K562 (cell line): ENCODE results near the gene ABI2. TPM values are rescaled to one million over a fixed set of nuclear protein-coding genes. Genes with fewer than 3 reads are reported as not detected.

Source experiments
- ATAC-seq: fragments of 200-7000 bp; cut with Tn5 transposase; 3 replicates; pipeline ENCODE4 v1.9.1; 2020; ENCODE audit warnings: moderate library complexity
- BruUV-seq: library from RNA; stranded (reverse); fragments of 400-500 nt; replicated peaks from 2 replicates; lab custom pipeline; 2021; lab: Mats Ljungman, UMichigan
- CTCF ChIA-PET: fragments of 300-600 bp; formaldehyde crosslinking; extraction: SDS; loops from one replicate; lab custom pipeline; 2021; ENCODE audit warnings: low intra/inter-chr PET ratio; lab: Yijun Ruan, JAX
- POLR2A ChIA-PET: fragments of 300-600, 350-650 bp; sonication (Branson Sonifier 250); formaldehyde crosslinking; extraction: SDS; loops from one replicate; lab custom pipeline; 2021; ENCODE audit warnings: antibody characterized with exemption, inconsistent platforms; lab: Yijun Ruan, JAX
- DNase-seq, 4 experiments: peaks; one replicate each; pipeline versions ENCODE4 v3.0.0 to v3.0.0-alpha.2; 2011 to 2018; ENCODE audit warnings: low spot score in 3 of 4, mixed read lengths in 3 of 4; ENCODE audit errors: extremely low read depth in 1 of 4
- FAIRE-seq: peaks from 2 replicates; lab custom pipeline; 2011; peaks lifted over from hg19 to GRCh38; lab: Jason Lieb, UNC
- H2AFZ ChIP-seq: 2 replicates; pipeline ENCODE4 v1.6.0; 2011; ENCODE audit warnings: low read depth, low read length, control low read depth, inconsistent platforms
- H3K27ac ChIP-seq: fragments of 200-600 bp; 3 replicates; pipeline ENCODE4 v1.8.0; 2011; ENCODE audit warnings: low read depth, mild to moderate bottlenecking, control low read depth, inconsistent platforms, low read length, moderate library complexity, mixed read lengths; ENCODE audit errors: extremely low read depth
- H3K27me3 ChIP-seq, 2 experiments: fragments of 300-600 bp in 1 of 2; 2 replicates in 1 of 2; 3 replicates in 1 of 2; pipeline versions ENCODE4 v1.6.0 to v1.8.0; 2011; ENCODE audit warnings: inconsistent platforms in 2 of 2, low read length in 2 of 2, mild to moderate bottlenecking in 1 of 2, mixed read lengths in 1 of 2, moderate library complexity in 1 of 2; ENCODE audit not compliant: control insufficient read depth in 2 of 2, insufficient read depth in 2 of 2
- H3K36me3 ChIP-seq: fragments of 300-600 bp; 3 replicates; pipeline ENCODE4 v1.8.0; 2011; ENCODE audit warnings: mild to moderate bottlenecking, low read length, inconsistent platforms; ENCODE audit not compliant: control insufficient read depth, insufficient read depth
- H3K4me1 ChIP-seq, 2 experiments: fragments of 200-600 bp in 1 of 2; replicated peaks in 1 of 2; 2 replicates in 1 of 2; 3 replicates in 1 of 2; pipeline versions ENCODE4 v1.5.1 to v1.8.0; 2011; ENCODE audit warnings: inconsistent platforms in 2 of 2, low read length in 2 of 2, mild to moderate bottlenecking in 1 of 2, mixed read lengths in 1 of 2, moderate library complexity in 1 of 2; ENCODE audit not compliant: control insufficient read depth in 2 of 2, insufficient read depth in 2 of 2
- H3K4me2 ChIP-seq: 2 replicates; pipeline ENCODE4 v1.6.1; 2011; ENCODE audit warnings: low read length, control low read depth, inconsistent platforms, mixed read lengths; ENCODE audit not compliant: insufficient read depth
- H3K4me3 ChIP-seq: fragments of 200-600 bp; sonication (generic), shearing (Covaris generic); 2 replicates; pipeline ENCODE4 v1.5.1; 2016; ENCODE audit warnings: control low read depth, inconsistent platforms
- H3K79me2 ChIP-seq: fragments of 200-600 bp; 3 replicates; pipeline ENCODE4 v1.8.0; 2011; ENCODE audit warnings: low read length, inconsistent platforms; ENCODE audit not compliant: control insufficient read depth, insufficient read depth
- H3K9ac ChIP-seq, 2 experiments: 2 replicates each; pipeline versions ENCODE4 v1.6.0 to v1.6.1; 2011; ENCODE audit warnings: low read depth in 2 of 2, low read length in 2 of 2, control low read depth in 1 of 2, inconsistent platforms in 1 of 2, mild to moderate bottlenecking in 1 of 2, mixed read lengths in 1 of 2; ENCODE audit not compliant: insufficient read depth in 1 of 2
- H3K9me1 ChIP-seq: one replicate; pipeline ENCODE4 v1.6.0; 2011; ENCODE audit warnings: inconsistent platforms, mild to moderate bottlenecking, low read length, moderate library complexity; ENCODE audit not compliant: control insufficient read depth, insufficient read depth
- H3K9me3 ChIP-seq: replicated peaks from 2 replicates; pipeline ENCODE4 v1.5.1; 2011; ENCODE audit warnings: low read depth, low read length, inconsistent platforms; ENCODE audit not compliant: control insufficient read depth, insufficient read depth
- H4K20me1 ChIP-seq: replicated peaks from 2 replicates; pipeline ENCODE4 v1.6.1; 2011; ENCODE audit warnings: low read length, inconsistent platforms, mixed read lengths; ENCODE audit not compliant: control insufficient read depth, insufficient read depth
- ARNT ChIP-seq, 2 experiments: fragments of 450-650 bp; IDR thresholded peaks; 2 replicates each; pipeline ENCODE4 v1.6.1; 2016; ENCODE audit warnings: mild to moderate bottlenecking in 1 of 2
- E2F3 ChIP-seq: fragments of 250-450 bp; sonication (Bioruptor Pico); IDR thresholded peaks from 2 replicates; pipeline ENCODE4 v1.4.0; 2020; ENCODE audit warnings: mild to moderate bottlenecking
- E2F5 ChIP-seq: sonication (generic); formaldehyde crosslinking; IDR thresholded peaks from 2 replicates; pipeline ENCODE4 v1.8.0; 2022; ENCODE audit warnings: mild to moderate bottlenecking, missing genetic modification reagents
- FOXP4 ChIP-seq: sonication (generic); formaldehyde crosslinking; IDR thresholded peaks from 2 replicates; pipeline ENCODE4 v1.8.0; 2022; ENCODE audit warnings: mild to moderate bottlenecking, missing genetic modification reagents, borderline replicate concordance
- GATAD2B ChIP-seq: fragments of 450-650 bp; IDR thresholded peaks from 2 replicates; pipeline ENCODE4 v1.6.1; 2017; ENCODE audit warnings: mild to moderate bottlenecking, borderline replicate concordance
- HNRNPL ChIP-seq: fragments of 200-400 bp; formaldehyde crosslinking; IDR thresholded peaks from 2 replicates; pipeline ENCODE4 v1.6.1; 2017; ENCODE audit warnings: low read depth, mild to moderate bottlenecking, low read length
- HOXB6 ChIP-seq: fragments of 250-450 bp; sonication (Bioruptor Pico); IDR thresholded peaks from 2 replicates; pipeline ENCODE4 v1.5.1; 2022; ENCODE audit warnings: mild to moderate bottlenecking, borderline replicate concordance
- RAD21 ChIP-seq, 2 experiments: fragments of 250-450 bp in 1 of 2; fragments of 450-650 bp in 1 of 2; sonication (Bioruptor Pico) in 1 of 2; formaldehyde crosslinking in 1 of 2; IDR thresholded peaks in 1 of 2; conservative IDR thresholded peaks in 1 of 2; 2 replicates each; pipeline versions ENCODE4 v1.4.0 to v1.8.0; 2020 to 2022; ENCODE audit warnings: mild to moderate bottlenecking in 2 of 2, moderate library complexity in 1 of 2
- SMAD3 ChIP-seq: fragments of 450-650 bp; formaldehyde crosslinking; conservative IDR thresholded peaks from 2 replicates; pipeline ENCODE4 v1.4.0; 2020; ENCODE audit warnings: mild to moderate bottlenecking
- SREBF1 ChIP-seq: fragments of 150-350 bp; IDR thresholded peaks from 2 replicates; pipeline ENCODE4 v1.6.1; 2014; ENCODE audit warnings: antibody characterized with exemption, low read depth, low read length, borderline replicate concordance
- TFE3 ChIP-seq: fragments of 450-650 bp; formaldehyde crosslinking; IDR thresholded peaks from 2 replicates; pipeline ENCODE4 v1.4.0; 2020; ENCODE audit warnings: mild to moderate bottlenecking, mixed read lengths
- TRIM24 ChIP-seq, 2 experiments: fragments of 450-650 bp; IDR thresholded peaks; 2 replicates each; pipeline ENCODE4 v1.6.1; 2016
- ZFP36 ChIP-seq: fragments of 150-350 bp; IDR thresholded peaks from 2 replicates; pipeline ENCODE4 v1.6.1; 2018; ENCODE audit warnings: low read length, low read depth; ENCODE audit not compliant: partially characterized antibody
- ZNF668 ChIP-seq: fragments of 250-450 bp; sonication (Bioruptor Pico); IDR thresholded peaks from 2 replicates; pipeline ENCODE4 v1.8.0; 2022; ENCODE audit warnings: mild to moderate bottlenecking, inconsistent platforms
- WGBS: fragments of 100-300 bp; shearing (Covaris generic); methylation state at CpG from one replicate; pipeline ENCODE4 v1.1.6; 2016; ENCODE audit warnings: low coverage, mixed read lengths; ENCODE audit not compliant: insufficient coverage; ENCODE audit errors: missing lambda C conversion rate; 5-methylcytosine and 5-hydroxymethylcytosine counted together
- in situ Hi-C: fragments of 300-500 bp; cut with MboI; formaldehyde crosslinking; loops from 4 replicates; pipeline ENCODE4 v1.15.0; 2018; ENCODE audit warnings: inconsistent platforms, mixed read lengths
- intact Hi-C: fragments of 100-400 bp; cut with micrococcal nuclease; formaldehyde crosslinking; loops from 2 replicates; pipeline ENCODE4 v1.14.2; 2022
- polyA plus RNA-seq, 8 experiments: library from polyadenylated mRNA; depleted of rRNA in 4 of 8; stranded (reverse) in 5 of 8; unstranded in 3 of 8; fragments of >200 nt; fragmentation: Nextera tagmentation in 2 of 8; fragmentation: Illumina TruSeq in 1 of 8; extraction: Ambion mirVana in 2 of 8; extraction: Trizol in 1 of 8; gene quantifications; 2 replicates each; pipeline versions ENCODE4 v1.2.1 to v1.2.3, GENCODE V29; 2011 to 2014; ENCODE audit warnings: inconsistent platforms in 1 of 8, missing spikeins in 1 of 8
- total RNA-seq, 7 experiments: library from RNA; depleted of rRNA in 6 of 7; stranded (reverse); fragments of >200 nt in 6 of 7; fragmentation: Illumina TruSeq in 2 of 7; extraction: Trizol in 2 of 7; gene quantifications; 2 replicates each; pipeline versions ENCODE4 v1.2.1 to v1.2.3, GENCODE V29; 2011 to 2021; ENCODE audit warnings: low replicate concordance in 1 of 7
- TF ChIP-seq, protein P1 (sequence below): fragments of 250-450 bp; sonication (Bioruptor Pico); IDR thresholded peaks from 2 replicates; pipeline ENCODE4 v1.5.1; 2021; ENCODE audit warnings: mild to moderate bottlenecking

The ABI2 gene
- total and polyA plus RNA-seq, 9 of the 15 experiments (the other 6 are each of a cell fraction or from before 2014, with no cell fraction given), result 5.3 to 24.3 (median 12.2) TPM

DNA sequence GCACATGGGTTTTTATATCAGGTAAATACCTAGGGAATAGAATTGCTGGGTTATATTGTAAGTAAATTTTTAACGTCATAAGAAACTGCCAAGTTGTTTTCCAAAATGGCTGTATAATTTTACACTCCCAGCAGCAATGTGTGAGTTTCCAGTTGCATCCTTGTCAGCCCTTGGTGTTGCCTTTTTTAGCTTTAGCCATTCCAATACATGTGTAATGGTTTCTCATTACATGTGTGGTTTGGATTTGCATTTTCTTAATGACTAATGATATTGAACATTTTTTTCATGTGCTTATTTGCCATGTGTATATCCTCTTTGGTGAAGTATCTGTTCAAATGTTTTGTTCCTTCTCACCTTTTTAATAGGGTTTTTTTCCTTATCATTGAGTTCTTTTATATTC lies 70.8 kb downstream of the ABI2 start (continued):
- TF ChIP-seq E2F5 (CRISPR knock-in tag), result no peak
- no peak for TF ChIP-seq ZFP36
- TF ChIP-seq RAD21 (CRISPR knock-in tag; conservative IDR thresholded peaks at IDR 0.05 in 1 of 2, IDR thresholded peaks at IDR 0.05 in 1 of 2), result no peak
- TF ChIP-seq ARNT (IDR thresholded peaks at IDR 0.05), result no peak
- TF ChIP-seq, all 486 proteins: peak for 0

DNA sequence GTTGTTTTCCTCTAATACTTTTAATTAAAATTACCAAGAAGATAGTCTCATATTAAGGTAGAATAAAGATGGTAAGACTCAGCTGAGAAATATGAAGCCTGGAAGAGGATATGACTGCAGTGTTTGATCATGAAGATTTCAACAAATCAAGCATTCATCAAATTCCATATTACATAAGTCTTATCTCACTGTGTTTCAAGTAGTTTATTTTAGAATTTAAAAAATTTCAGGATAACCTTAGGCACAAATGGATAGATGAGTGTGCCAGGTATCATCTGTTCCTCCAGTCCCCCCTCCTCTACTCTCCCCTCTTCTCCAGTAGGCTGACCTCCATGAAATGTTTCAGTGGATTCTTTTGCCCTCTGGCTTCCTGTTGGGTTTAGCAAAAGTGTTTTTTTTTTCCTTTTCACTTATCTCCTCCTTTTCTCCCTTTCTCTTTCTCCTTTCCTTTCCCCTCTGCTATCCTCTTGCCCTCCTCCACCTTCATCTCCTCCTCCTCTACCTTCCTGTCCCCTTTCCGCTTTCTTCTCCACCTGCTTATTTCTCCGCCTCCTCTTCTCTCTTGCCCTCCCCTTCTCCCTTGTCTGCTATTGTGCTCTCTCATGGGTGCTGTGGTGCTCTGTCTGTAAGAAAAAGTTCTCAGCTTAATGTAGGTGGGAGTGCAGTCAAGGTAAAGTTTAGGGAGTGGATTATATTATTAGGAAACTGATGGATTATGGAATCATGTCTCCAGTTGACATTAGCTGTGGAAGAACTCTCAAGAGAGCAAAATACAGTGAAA lies 72.8 kb downstream of the ABI2 start:
- Histone ChIP-seq H2AFZ (no peak overlapping the region), H3K79me2 (no peaks in the 10 kb centered on the region), H3K4me3 (no peak overlapping the region), H3K36me3 (peaks cover 11% of the 10 kb centered on the region; the same call in 1 of the 3 replicates), H3K27me3 (no peaks in the 10 kb centered on the region), H3K4me2 (no peak overlapping the region), H3K4me1 (no peaks in the 10 kb centered on the region), H3K9me3 (no peaks in the 10 kb centered on the region), H4K20me1 (no peaks in the 10 kb centered on the region), H3K27ac (no peak overlapping the region), H3K9me1 (no peaks in the 10 kb centered on the region), H3K9ac (no peak overlapping the region)
- 100% methylated on average over 1 of the region's 2 CpGs for WGBS
- in situ Hi-C loops, result no loop called here
- intact Hi-C loops, result no loop called here
- ATAC-seq (no peak), FAIRE-seq (no peak), DNase-seq (no peak)
- BruUV-seq, result no TSS peak
- POLR2A ChIA-PET, result no interaction called here
- CTCF ChIA-PET, result no interaction called here
- TF ChIP-seq TRIM24 (IDR thresholded peaks at IDR 0.05), result no peak
- TF ChIP-seq HOXB6 (CRISPR knock-in tag), result no peak
- no peak for TF ChIP-seq FOXP4 (CRISPR knock-in tag)
- TF ChIP-seq SREBF1, result no peak
- TF ChIP-seq HNRNPL, result no peak
- TF ChIP-seq SMAD3 (CRISPR knock-in tag), result no peak
- TF ChIP-seq TFE3 (CRISPR knock-in tag), result no peak
- no peak for TF ChIP-seq ZNF668 (CRISPR knock-in tag)
- TF ChIP-seq, protein P1, sequence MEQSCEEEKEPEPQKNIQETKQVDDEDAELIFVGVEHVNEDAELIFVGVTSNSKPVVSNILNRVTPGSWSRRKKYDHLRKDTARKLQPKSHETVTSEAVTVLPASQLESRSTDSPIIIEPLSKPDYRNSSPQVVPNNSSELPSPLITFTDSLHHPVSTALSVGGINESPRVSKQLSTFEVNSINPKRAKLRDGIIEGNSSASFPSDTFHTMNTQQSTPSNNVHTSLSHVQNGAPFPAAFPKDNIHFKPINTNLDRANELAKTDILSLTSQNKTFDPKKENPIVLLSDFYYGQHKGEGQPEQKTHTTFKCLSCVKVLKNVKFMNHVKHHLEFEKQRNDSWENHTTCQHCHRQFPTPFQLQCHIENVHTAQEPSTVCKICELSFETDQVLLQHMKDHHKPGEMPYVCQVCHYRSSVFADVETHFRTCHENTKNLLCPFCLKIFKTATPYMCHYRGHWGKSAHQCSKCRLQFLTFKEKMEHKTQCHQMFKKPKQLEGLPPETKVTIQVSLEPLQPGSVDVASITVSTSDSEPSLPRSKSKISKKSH (CRISPR knock-in tag), result no peak
- TF ChIP-seq GATAD2B, result no peak
- TF ChIP-seq E2F3, result no peak
